Transverse colon (tissue), 4 donors: ENCODE data around the gene EML4. TPM values are rescaled to one million over a fixed set of nuclear protein-coding genes. Genes with fewer than 3 reads are reported as not detected.

ENCODE experiments used
- DNase-seq: peaks from one replicate; pipeline ENCODE4 v3.0.0-alpha.2; 2019
- H3K27ac ChIP-seq, 4 donors: fragments of 200-600 bp; sonication (generic); 2 replicates each; pipeline ENCODE4 v1.5.1; 2016 to 2018; ENCODE audit warnings: inconsistent platforms in 4 of 4
- H3K27me3 ChIP-seq: fragments of 200-600 bp; sonication (generic); 2 replicates; pipeline ENCODE4 v1.5.1; 2017; ENCODE audit warnings: inconsistent platforms
- H3K36me3 ChIP-seq, 4 donors: fragments of 200-600 bp; sonication (generic); 2 replicates each; pipeline ENCODE4 v1.5.1; 2017 to 2019; ENCODE audit warnings: inconsistent platforms in 4 of 4
- H3K4me1 ChIP-seq, 4 donors: fragments of 200-600 bp; sonication (generic); 2 replicates each; pipeline ENCODE4 v1.5.1; 2017 to 2020; ENCODE audit warnings: inconsistent platforms in 4 of 4
- H3K4me3 ChIP-seq, 4 donors: fragments of 200-600 bp; sonication (generic); 1 replicate in 1 of 4; 2 replicates in 3 of 4; pipeline versions ENCODE4 v1.5.1 to v1.6.1; 2017 to 2019; ENCODE audit warnings: inconsistent platforms in 4 of 4
- H3K9me3 ChIP-seq, 2 donors: fragments of 200-600 bp; sonication (generic); 2 replicates each; pipeline ENCODE4 v1.5.1; 2017 to 2019; ENCODE audit warnings: inconsistent platforms in 2 of 2
- EP300 ChIP-seq: sonication (generic); formaldehyde crosslinking; IDR thresholded peaks from one replicate; pipeline ENCODE4 v1.6.1; 2017; ENCODE audit warnings: antibody characterized with exemption, low read depth
- POLR2A ChIP-seq: fragments of 450-650 bp; IDR thresholded peaks from one replicate; pipeline ENCODE4 v1.6.1; 2016; ENCODE audit warnings: antibody characterized with exemption, mild to moderate bottlenecking, moderate library complexity
- POLR2AphosphoS5 ChIP-seq, 3 donors: sonication (generic); formaldehyde crosslinking; IDR thresholded peaks; one replicate each; pipeline ENCODE4 v1.6.1; 2016; ENCODE audit warnings: antibody characterized with exemption in 3 of 3
- WGBS, 2 donors: methylation state at CpG; one replicate each; pipeline ENCODE4 v1.1.5; 2018; ENCODE audit warnings: low coverage in 1 of 2; 5-methylcytosine and 5-hydroxymethylcytosine counted together
- in situ Hi-C, 4 donors: fragments of 200-750 bp; cut with MboI; loops; one replicate each; pipeline versions ENCODE4 v1.15.0 to v1.15.1; 2017; ENCODE audit warnings: low sequenced_read_pairs in 3 of 4, low pct_ligation_motif_present in 1 of 4, low pct_unique_long_range_greater_than_20kb in 1 of 4
- intact Hi-C: fragments of 100-400 bp; cut with DNase I; formaldehyde crosslinking; loops from one replicate; pipeline ENCODE4 v1.15.1; 2023; ENCODE audit warnings: low total_unique reads
- total RNA-seq, 4 donors: library from RNA; depleted of rRNA; stranded (reverse); fragments of >200 nt; gene quantifications; one replicate each; pipeline ENCODE4 v1.1.0, GENCODE V29; 2016
- TF ChIP-seq, protein P1 (sequence below), 5 experiments: fragments of 200-600 bp in 3 of 5; fragments of 450-650 bp in 2 of 5; sonication (generic) in 3 of 5; IDR thresholded peaks; 1 replicate in 2 of 5; 2 replicates in 3 of 5; pipeline ENCODE4 v1.5.1; 2016 to 2017; ENCODE audit warnings: antibody characterized with exemption in 5 of 5, inconsistent platforms in 3 of 5, mild to moderate bottlenecking in 2 of 5, moderate library complexity in 1 of 5

EML4 gene
- total RNA-seq, 4 donors from 2014 or later: 49.7 to 91.5 (median 67.5) TPM

GRCh38 chr2:42324949-42325348 lies 155.8 kb downstream of the EML4 start:
- Histone ChIP-seq H3K4me1 (no peaks in the 10 kb centered on the region), H3K4me3 (no peak overlapping the region), H3K9me3 (no peaks in the 10 kb centered on the region), H3K27ac (no peak overlapping the region), H3K36me3 (peaks cover 0 to 21% (median 4%) of the 10 kb centered on the region in 4 donors), H3K27me3 (no peaks in the 10 kb centered on the region)
- TF ChIP-seq POLR2A: no peak
- in situ Hi-C loops (loop anchor here in 3 of 4 donors (10.0 to 25.0 kb wide), 3 partner anchors 213 to 463 kb away; no protein-coding TSS in a partner anchor), intact Hi-C loops (no loop called here)
- WGBS, 2 donors: 83 to 100% methylated on average over 1 to 2 of the region's 2 CpGs
- DNase-seq: no peak

- no peak for DNase-seq
- H3K36me3 ChIP-seq: peaks cover 0 to 25% (median 4%) of the 10 kb centered on the region in 4 donors
- WGBS, 2 donors: 88% methylated on average over 1 of the region's 1 CpG; no CpG with 5 or more reads in 1 of the 2 donors
- no peaks in the 10 kb centered on the region for H3K27me3 ChIP-seq
- H3K4me3 ChIP-seq: no peak overlapping the region
- no peaks in the 10 kb centered on the region for H3K9me3 ChIP-seq
- TF ChIP-seq POLR2A (no peak), EP300 (no peak), POLR2AphosphoS5 (IDR thresholded peaks at IDR 0.05) (no peak)
- TF ChIP-seq, protein P1, sequence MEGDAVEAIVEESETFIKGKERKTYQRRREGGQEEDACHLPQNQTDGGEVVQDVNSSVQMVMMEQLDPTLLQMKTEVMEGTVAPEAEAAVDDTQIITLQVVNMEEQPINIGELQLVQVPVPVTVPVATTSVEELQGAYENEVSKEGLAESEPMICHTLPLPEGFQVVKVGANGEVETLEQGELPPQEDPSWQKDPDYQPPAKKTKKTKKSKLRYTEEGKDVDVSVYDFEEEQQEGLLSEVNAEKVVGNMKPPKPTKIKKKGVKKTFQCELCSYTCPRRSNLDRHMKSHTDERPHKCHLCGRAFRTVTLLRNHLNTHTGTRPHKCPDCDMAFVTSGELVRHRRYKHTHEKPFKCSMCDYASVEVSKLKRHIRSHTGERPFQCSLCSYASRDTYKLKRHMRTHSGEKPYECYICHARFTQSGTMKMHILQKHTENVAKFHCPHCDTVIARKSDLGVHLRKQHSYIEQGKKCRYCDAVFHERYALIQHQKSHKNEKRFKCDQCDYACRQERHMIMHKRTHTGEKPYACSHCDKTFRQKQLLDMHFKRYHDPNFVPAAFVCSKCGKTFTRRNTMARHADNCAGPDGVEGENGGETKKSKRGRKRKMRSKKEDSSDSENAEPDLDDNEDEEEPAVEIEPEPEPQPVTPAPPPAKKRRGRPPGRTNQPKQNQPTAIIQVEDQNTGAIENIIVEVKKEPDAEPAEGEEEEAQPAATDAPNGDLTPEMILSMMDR (IDR thresholded peaks at IDR 0.05): no peak
- no peak overlapping the region for H3K27ac ChIP-seq
- no peaks in the 10 kb centered on the region for H3K4me1 ChIP-seq
- intact Hi-C loops: no loop called here
- in situ Hi-C loops: loop anchor here in 3 of 4 donors (10.0 to 25.0 kb wide), 3 partner anchors 213 to 463 kb away; no protein-coding TSS in a partner anchor
Measured at GRCh38 chr2:42325609-42326008, 156.5 kb downstream of the EML4 start.

GRCh38 chr2:42327125-42327524 lies 158.0 kb downstream of the EML4 start:
- Histone ChIP-seq H3K4me3 (no peak overlapping the region), H3K4me1 (no peaks in the 10 kb centered on the region), H3K36me3 (peaks cover 0 to 33% (median 5%) of the 10 kb centered on the region in 4 donors), H3K27me3 (no peaks in the 10 kb centered on the region), H3K27ac (no peak overlapping the region), H3K9me3 (no peaks in the 10 kb centered on the region)
- in situ Hi-C loops (loop anchor here in 3 of 4 donors (10.0 to 25.0 kb wide), 3 partner anchors 215 to 465 kb away; no protein-coding TSS in a partner anchor), intact Hi-C loops (no loop called here)
- 42 to 48% methylated on average over 4 of the region's 4 CpGs for WGBS, 2 donors
- TF ChIP-seq POLR2AphosphoS5 (IDR thresholded peaks at IDR 0.05): no peak
- TF ChIP-seq, protein P1 (IDR thresholded peaks at IDR 0.05): no peak
- no peak for TF ChIP-seq POLR2A
- TF ChIP-seq EP300: no peak
- no peak for DNase-seq

DNA sequence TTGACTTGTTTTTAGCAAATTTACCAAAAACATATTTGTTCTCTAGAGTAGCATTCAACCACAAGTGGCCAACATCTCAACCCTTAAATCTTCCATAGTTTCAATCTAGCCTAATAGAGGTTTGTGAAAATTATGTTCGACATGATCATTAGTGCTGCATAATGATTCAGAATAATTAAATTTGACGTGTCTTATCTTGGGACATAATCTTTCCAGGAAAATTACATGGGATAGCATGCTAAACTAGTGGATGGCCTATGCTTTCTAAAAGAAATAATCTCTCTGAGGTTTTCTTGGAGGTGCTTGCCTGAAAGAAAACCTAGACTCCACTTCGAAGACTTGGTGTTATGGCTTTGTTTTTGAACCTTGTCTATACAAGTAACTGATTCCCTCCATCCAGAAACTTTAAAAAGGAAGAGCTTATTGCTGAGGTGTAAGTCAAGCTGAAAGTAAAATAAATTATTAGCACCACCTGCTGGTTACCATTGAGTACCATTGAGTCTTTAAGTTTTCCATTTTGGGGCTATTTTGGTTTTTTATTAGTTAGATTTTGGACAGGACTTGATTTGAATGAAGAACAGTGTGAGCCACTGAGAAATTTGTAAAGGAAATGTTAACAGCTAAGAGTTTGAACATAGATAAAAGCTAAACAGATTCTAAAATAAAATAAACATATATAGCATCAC lies 159.1 kb downstream of the EML4 start:
- no peaks in the 10 kb centered on the region for H3K4me1 ChIP-seq
- 71 to 84% methylated on average over 3 of the region's 3 CpGs for WGBS, 2 donors
- no peak overlapping the region for H3K27ac ChIP-seq
- no peak for DNase-seq
- intact Hi-C loops: no loop called here
- TF ChIP-seq, protein P1 (IDR thresholded peaks at IDR 0.05): peak; percentile 31 to 42 (median 34)
- no peak for TF ChIP-seq POLR2A
- peaks cover 0 to 33% (median 8%) of the 10 kb centered on the region in 4 donors for H3K36me3 ChIP-seq
- in situ Hi-C loops: loop anchor here in 3 of 4 donors (10.0 to 25.0 kb wide), 3 partner anchors 216 to 466 kb away; no protein-coding TSS in a partner anchor
- H3K9me3 ChIP-seq: no peaks in the 10 kb centered on the region
- H3K4me3 ChIP-seq: no peak overlapping the region
- H3K27me3 ChIP-seq: no peaks in the 10 kb centered on the region
